SKM-1 treated with dmso at 0.1 percent for 144 hours (cell line): Measurements from ENCODE around the gene SDF4.

Source experiments
- DNase-seq: peaks from one replicate; lab custom pipeline; 2025; ENCODE audit not compliant: unreplicated experiment; lab: John Stamatoyannopoulos, UW

Gene SDF4

DNA sequence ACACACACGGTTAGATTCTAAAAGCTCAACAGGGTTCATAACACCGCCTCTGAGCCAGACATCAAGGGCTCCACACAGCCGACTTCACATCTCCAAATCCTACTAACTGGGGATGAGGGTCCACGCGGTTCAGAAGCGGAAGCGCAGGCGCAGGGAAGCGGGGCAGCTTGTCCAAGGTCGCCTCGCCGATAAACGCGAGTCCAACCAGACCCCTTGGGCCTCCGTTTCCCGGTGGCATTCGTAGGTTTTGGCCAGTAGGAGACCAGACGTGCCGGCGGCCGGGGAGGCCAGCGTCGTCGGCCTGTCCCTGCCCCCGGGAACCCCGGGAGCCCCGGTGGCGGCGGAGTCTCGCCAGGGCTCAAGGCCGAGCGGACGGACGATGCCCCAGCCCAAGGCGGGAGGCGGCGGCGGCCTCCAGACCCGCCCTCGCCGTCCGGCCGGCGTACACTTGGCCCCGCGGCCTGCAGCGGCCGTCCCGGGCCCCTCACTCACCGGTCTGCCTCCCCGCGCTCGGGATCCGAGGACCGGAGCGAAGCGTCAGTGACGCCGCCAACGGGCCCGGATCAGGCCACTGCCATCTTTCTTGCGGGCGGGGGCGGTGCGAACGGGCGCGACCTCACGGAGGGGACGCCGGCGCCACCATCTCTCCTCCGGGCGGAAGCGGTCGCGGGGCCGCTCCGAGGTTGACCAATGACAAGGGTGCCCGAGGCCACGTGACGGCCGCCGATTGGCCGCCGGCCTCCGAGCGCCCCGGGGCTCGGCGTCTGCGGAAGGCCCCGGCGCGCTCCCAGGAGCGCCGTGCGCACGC is at the start of gene SDF4:
TSS of gene SDF4 (minus strand) at position 602 of the 808 bp plus-strand sequence. CDS start 3,229 bp downstream, outside the sequence.
- DNase-seq, result peak; percentile 91

- DNase-seq, result no peak
Measured at GRCh38 chr1:1280782-1281481, 49.1 kb upstream of the SDF4 start.

DNA sequence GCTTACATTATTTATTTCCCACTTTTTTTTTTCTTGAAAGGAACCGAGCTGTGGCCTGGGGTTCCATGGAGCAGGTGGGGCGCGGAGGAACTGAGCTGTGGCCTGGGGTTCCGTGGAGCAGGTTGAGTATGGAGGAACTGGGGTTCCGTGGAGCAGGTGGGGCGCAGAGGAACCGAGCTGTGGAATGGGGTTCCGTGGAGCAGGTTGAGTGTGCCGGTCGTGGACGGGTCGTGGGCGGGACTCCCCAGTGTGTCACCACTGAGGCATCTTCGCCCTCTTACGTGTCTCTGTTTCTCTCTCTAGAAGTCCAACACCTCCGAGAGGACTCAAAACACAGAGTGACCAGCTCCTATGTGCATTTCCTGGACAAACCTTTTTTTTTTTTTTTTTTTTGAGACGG is 47.2 kb upstream of the SDF4 start:
- no peak for DNase-seq

GRCh38 chr1:1278620-1279019 is 46.8 kb upstream of the SDF4 start:
- DNase-seq, result no peak

DNA sequence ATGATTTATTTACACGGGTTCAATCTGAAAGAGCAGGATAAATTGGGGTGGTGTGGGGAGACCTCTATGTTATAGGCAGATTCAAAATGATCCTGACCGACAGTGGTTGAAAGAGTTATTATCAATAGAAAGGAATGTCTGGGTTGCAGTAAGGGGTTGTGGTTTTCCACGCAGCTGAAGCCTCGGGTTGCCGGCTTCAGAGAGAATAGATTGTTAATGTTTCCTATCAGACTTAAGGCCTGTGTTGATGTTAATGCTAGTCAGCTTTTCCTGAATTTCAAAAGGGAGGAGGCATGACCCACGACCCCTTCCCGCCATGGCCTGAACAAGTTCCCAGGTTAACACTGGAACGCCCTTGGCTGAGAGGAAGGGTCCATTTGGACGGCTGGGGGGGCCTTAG is 44.0 kb upstream of the SDF4 start:
- DNase-seq, result no peak

DNA sequence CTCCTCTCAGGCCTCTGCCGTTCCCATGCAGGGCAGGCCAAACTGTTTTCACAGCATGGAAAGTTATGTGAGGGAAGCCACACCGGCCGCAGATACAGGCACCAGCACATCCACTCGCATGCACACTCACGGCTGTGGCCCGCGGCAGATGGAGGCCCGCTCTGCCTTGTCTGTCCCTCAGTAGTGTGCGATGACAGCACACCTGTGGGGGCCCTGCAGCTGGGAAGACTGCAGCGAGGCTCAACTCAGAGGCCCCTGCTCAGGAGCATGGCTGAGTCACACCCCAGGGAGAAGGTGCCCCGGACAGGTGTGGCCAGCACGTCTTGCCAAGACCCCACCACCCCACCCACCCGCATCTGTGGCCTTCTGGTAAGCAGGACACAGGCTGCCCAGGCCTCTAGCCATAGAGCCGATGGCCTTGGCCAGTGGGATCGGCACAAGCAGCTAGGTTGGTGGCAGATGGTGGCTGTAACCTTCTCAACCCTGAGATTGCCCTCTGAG is 43.2 kb upstream of the SDF4 start:
- no peak for DNase-seq

GRCh38 chr1:1274299-1274930 is 42.6 kb upstream of the SDF4 start:
- no peak for DNase-seq

- DNase-seq, result peak; percentile 86
Measured at GRCh38 chr1:1273512-1274298, 41.9 kb upstream of the SDF4 start, which contains the start of gene UBE2J2. Gene UBE2J2 (minus strand): TSS chr1:1273854. CDS start chr1:1267992, 5,862 bp downstream.

GRCh38 chr1:1273209-1273511 is 41.4 kb upstream of the SDF4 start:
- DNase-seq, result no peak

- DNase-seq, result no peak
Measured at GRCh38 chr1:1272341-1273208, 40.8 kb upstream of the SDF4 start.

- DNase-seq, result no peak
Measured at GRCh38 chr1:1270813-1271212, 39.0 kb upstream of the SDF4 start.

DNA sequence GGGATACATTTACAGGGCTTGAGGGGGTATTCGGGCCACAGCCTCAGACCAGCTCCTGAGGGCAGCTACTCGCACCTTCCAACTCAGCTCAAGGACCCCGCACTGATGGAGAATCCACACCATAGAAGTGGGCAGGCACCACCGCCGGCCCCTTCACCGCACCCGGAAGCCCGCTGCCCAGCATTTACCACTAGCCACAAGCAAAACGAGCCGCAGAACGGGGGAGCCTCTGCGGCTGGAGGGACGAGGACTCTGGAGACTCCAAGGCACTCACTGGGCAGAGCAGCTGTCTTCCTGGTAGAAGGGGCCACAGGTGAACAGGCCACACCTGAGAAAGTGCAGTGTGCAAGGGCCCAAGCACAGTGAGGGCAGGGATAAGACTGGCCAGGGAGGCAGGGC is 36.5 kb upstream of the SDF4 start:
- DNase-seq, result no peak

DNA sequence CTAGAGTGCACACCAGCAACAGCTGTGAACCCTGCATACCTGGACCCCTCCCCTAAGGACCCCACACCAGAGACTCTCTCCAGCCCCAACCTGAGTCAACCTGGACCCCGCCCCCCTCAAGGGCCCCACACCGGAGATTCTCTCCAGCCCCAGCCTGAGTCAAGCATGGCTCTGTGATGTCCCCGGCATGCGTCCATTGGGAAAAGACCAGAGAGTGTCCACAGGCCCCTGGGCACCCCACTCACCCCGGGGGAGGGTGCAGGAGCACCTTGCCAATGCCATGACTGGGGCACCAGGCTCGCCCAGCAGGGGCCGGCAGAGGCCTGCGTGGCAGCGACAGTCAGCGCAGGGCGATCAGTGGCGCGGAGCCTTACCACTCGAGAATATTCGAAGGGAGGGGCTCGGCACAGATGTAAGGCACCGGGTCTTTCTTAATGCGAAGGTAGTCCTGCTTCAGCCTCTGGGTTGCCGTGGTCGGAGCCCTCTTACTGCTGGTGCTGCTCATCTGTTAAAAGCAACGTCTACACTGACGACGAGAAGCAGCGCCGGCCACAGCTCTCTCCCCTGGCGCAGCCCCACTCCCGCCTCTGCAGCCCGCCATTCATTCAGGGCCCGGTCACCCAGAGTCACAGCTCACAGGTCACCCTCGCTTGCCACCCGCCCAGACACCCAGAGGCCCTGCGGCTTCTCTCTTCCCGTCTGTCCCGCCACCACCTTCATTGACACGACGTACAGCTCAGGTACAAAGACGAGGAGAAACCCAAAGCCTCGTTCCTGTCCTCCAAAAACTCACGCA is 35.9 kb upstream of the SDF4 start:
- DNase-seq, result no peak

DNA sequence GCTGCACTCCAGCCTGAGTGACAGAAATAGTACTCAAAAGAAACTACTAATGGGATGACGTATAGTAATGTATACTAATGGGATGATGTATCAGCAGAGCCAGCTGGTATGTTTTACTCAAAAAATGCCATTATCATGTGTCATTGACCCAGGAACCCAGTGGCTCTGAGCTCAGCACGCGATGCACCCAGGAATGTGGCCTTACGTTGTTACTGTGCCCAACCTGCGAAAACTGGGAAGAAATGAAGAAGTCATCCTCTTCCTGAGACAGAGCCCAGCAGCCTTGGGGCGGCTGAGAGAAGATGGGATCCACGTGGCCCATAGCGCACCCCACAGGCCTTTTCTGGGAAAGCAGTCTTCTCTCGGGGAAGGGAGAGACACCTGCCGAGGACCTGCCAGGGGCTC is 33.1 kb upstream of the SDF4 start:
- DNase-seq, result no peak

- DNase-seq, result no peak
Measured at GRCh38 chr1:1264026-1264425, 32.2 kb upstream of the SDF4 start.

DNA sequence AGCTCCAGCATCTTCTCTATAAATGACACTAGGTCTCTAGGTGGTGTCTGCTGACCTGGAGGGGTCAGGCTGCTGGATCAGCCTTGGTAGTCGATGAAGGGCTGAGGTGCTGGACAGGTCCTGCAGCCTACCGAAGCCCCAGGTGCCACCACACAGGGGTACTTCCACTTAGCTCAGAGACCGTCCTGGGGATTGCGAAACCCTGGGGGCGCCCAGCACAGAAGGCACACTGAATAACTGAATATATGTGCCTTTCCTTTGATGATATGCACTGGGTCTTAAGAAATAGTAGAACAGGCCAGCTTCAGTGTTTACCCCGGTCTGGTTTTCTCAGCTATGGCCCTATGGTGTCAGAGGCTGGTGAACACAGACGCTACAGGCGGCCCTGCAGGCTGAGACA is 31.0 kb upstream of the SDF4 start:
- no peak for DNase-seq

DNA sequence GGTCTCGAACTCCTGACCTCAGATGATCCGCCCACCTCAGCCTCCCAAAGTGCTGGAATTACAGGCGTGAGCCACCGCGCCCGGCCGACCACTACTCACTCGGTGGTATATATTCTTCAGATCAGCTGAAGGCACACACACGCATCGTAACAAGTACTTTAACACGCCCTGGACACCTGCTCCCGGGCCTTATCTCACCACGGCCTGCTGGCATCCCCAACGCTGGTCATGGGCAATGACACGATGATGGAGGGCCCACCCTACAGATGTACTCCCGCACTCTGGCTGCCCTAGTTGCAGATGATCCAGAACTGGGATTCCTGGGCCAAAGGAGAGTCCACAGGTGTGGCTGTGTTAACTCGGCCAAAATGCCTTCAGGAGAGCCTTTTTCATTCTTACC is 30.3 kb upstream of the SDF4 start:
- DNase-seq, result no peak

DNA sequence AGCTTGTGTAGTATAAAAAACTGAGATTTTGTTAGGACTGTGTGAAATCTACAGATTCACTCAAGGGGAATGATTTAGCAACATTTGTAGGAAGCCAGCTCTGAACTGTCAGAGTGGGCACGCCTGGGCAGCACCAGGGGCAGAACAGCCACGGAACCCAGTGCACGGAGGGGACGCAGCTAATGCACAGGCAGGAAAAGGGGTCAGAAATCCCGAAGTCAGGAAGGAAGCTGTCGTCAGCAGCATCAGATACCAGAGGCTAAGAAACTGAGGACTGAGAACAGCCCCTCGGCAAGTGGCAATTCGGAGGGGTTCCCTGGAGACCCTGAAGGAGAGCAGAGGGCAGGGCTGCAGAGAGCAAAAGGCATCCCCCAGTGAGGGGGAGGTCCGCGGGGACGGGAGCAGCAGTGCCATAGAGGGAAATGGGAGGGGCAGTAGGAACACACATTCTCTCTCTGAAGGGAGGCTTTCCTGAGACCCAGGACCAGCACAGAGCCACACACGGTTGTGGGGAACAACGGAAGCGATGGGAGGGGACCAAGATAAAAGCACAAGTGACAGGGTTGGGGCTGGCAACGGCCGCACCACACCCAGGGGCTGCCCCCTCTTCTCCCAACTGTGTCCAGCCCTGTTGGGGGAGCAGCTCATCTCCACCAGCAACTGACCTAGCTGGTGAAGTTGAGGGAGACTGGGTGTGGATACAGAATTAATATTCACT is 29.2 kb upstream of the SDF4 start:
- DNase-seq, result no peak
